HFF-Myc (cell line): Measurements from ENCODE around the gene AFF2.

ENCODE experiments used
- DNase-seq: peaks from one replicate; pipeline ENCODE4 v3.0.0-alpha.2; 2011; ENCODE audit warnings: low read depth; ENCODE audit errors: extremely low read depth
- H3K4me3 ChIP-seq: replicated peaks from 2 replicates; pipeline ENCODE4 v1.5.1; 2011; ENCODE audit warnings: low read depth, mild to moderate bottlenecking, control low read depth, low read length
- CTCF ChIP-seq: IDR thresholded peaks from 2 replicates; pipeline ENCODE4 v1.5.1; 2012; ENCODE audit warnings: mild to moderate bottlenecking, low read depth, low read length, control low read depth; ENCODE audit errors: missing control alignments

The AFF2 gene

DNA sequence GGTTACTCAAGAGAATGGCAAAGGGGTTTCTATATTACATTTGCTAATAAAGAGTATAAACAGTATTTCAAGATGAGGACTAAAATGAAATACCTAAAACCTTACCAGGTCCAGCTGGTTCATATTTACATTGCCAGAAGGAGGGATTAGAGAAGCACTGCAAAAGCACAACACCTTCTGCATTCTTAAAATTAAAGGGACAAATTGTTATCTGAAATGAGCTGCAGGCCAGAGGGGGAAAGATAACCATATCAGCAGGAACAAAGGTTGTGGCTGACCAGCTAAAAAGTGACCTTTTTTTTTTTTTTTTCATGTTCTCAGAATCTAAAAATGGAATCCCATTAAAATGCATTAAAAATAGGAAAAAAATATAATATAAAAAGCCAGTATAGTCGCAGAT lies 39.7 kb downstream of the AFF2 start:
- no peak for TF ChIP-seq CTCF
- DNase-seq, result no peak
- no peak overlapping the region for H3K4me3 ChIP-seq

DNA sequence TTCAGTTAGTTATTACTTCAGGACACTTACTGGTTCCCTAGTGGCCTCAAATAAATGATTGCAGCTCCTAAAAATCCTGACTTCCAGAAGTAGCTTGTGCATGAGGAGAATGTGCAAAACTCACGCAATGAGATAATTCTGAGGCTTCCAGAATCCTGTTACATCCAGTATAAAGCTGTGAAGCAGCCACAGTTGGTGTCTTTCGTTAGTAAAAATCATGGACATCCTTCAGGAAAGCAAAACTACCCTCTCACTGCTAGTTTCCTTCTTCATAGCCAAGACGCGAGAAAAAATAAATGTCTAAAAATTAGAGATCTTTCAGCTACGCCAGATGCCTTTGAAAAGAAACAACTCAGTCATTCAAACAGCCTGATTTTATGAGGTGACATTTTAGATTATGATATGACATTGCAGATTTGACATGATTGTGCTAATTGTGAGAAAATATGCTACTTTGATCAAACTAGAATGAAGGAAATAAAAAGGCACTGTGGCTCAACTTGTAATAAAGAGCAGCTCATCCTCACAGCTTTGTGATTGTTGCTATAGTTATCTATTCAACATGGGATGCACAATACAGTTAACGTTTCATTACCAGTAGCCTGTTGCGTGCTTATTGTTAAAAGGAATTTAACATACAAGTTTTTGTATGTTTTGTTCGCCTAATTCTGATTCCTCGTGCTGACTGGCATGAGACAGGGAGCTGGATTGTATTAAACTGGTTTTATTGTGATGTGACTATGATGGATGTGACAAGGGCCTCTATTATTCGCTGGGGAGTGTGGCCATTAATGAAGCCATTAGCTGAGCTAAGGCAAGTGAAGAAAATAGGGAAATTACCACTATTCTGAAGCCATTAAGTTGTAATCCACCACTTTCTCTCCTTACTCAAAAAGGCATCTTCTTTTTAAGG lies 40.5 kb downstream of the AFF2 start:
- H3K4me3 ChIP-seq, result no peak overlapping the region
- no peak for DNase-seq

GRCh38 chrX:148541584-148541940 lies 41.1 kb downstream of the AFF2 start:
- no peak for TF ChIP-seq CTCF
- no peak overlapping the region for H3K4me3 ChIP-seq

More for the DNA sequence above, 40.5 kb downstream of the AFF2 start:
- no peak for TF ChIP-seq CTCF

DNA sequence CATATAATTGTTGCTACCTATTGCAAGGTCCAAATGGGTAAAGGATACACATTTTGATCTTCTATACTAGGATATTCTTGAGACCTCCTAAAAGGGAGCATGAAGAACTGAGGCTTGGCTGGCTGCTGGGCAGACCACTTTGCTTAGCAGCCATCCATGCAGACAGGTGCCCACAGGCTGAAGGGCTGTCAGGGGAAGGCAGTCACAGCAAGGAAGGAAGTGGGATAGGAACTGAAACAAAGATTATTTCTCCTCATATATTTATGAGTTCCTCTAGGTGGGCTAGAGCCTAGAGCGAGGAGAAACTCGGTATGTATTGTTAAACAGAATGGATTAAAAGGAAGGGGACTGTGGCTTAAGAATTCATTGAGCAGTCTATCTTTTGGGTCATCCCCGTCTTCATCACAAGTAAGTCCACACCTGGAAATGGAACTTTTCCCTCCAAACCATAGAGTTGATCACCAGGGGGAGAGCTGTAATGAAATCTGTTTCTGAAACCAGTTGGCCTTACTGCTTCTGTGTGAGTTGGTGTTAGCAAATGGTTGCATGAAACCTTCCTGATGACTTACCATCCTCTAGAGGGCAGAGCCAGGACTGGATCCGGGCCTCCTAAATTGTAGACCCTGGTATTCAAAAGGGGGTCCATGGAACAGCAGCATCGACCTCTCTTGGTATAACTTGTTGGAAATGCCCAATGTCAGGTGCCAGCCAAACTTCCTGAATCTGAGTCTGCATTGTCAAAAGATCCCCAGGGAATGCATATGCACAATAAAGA lies 42.3 kb downstream of the AFF2 start:
- H3K4me3 ChIP-seq, result no peak overlapping the region
- no peak for DNase-seq
- no peak for TF ChIP-seq CTCF

More at GRCh38 chrX:148541584-148541940, 41.1 kb downstream of the AFF2 start:
- no peak for DNase-seq

- no peak for DNase-seq
- no peak for TF ChIP-seq CTCF
- H3K4me3 ChIP-seq, result no peak overlapping the region
Observed at GRCh38 chrX:148552775-148553174, 52.4 kb downstream of the AFF2 start.

GRCh38 chrX:148555101-148555500 lies 54.7 kb downstream of the AFF2 start:
- DNase-seq, result no peak
- no peak for TF ChIP-seq CTCF
- no peak overlapping the region for H3K4me3 ChIP-seq
